CD4-positive, alpha-beta T cell treated with Interleukin-15 for 1 hour (primary cell): ENCODE measurements around the gene BCL3.
"Not testable (repeated sequence)": the region's sequence is repeated elsewhere in the genome, so short reads cannot be mapped to it uniquely, and the experiment has no call there.

Experiments used
- DNase-seq: peaks from one replicate; pipeline ENCODE4 v3.0.0-alpha.2; 2020

BCL3 gene

DNA sequence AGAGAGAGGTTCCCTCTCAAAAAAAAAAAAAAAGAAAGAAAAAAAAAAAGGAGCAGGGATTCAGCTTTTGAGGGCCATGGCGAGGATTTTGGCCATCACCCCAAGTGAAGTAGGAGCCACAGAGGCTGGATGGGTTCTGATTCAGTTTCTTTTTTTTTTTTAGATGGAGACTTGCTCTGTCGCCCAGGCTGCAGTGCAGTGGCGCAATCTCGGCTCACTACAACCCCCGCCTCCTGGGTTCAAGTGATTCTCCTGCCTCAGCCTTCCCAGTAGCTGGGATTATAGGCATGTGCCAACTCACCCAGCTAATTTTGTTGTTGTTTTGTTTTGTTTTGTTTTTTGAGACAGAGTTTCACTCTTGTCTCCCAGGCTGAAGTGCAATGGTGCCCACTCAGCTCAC lies 27.1 kb upstream of the BCL3 start:
- not testable (repeated sequence) for DNase-seq

DNA sequence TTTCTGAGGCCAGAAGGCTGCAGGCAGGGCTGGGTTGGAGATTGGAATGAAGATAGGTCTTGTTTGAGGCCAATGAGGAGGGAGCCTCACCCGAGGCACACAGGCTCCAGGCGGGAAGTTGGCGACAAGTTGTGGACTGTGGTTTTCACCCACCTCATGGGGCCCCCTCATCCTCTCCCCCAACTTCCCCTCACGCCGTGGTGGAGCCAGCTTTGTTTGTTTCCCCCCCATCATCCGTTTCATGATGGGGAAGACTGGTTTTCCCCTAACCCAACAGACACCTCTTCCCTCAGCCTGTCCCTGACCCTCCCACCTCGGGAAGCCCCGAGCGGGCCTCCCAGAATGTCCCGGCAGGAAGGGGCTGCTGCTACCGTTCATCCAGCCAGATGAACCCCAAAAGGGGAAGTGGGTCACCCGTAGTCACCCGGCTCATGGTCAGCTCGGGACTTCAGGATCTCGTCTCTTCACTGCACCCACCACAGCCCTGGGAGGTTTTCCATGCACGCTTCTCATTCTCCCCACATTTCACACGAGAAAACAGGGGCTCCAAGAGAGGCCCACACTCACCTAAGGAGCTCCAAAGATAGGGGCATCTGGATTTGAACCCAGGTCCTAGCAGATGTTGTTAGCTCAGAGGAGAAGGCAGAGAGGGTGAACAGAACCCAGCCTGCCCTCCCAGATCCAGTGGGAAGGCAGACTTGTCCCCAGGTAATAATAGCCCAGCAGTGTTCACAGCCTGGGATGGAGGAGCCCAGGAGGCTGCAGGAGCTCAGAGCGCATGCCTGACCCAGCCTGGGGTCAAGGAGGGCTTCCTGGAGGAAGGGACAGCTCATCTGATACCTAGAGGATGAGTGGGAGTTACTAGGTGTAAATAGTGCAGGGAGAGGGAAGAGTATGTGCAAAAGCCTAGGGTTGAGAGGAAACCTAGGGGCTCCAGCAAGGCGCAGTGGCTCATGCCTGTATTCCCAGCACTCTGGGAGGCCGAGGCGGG lies 26.1 kb upstream of the BCL3 start:
- DNase-seq = peak; percentile 69

DNA sequence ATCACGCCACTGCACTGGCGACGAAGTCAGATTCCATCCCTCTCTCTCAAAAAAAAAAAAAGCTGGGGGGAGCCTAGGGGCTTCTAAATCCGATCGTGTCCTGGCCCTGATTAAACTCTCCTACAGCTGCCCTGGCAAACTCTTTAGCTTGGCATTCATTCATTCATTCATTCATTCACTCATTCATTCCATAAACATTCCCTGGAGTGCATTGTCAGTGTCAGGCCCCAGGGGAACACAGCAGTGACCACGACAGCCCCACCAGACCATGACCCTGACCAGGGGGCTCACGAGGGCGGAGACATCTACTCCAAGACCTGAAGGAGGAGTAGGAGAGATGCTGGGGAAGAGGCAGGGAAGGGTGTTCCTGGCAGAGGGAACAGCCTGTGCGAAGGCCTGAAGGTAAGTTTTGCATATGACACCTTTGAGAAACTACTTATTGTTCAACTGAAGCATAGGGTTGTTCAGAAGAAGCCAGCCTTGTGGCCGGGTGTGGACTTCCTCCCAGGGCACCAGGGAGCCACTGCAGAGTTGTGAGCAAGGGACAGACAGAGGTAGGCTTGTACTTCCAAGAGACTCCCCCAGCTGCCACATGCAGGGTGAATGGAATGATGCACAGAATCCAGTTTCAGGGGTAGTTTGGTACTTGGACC lies 25.1 kb upstream of the BCL3 start:
- DNase-seq = peak; percentile 23

DNA sequence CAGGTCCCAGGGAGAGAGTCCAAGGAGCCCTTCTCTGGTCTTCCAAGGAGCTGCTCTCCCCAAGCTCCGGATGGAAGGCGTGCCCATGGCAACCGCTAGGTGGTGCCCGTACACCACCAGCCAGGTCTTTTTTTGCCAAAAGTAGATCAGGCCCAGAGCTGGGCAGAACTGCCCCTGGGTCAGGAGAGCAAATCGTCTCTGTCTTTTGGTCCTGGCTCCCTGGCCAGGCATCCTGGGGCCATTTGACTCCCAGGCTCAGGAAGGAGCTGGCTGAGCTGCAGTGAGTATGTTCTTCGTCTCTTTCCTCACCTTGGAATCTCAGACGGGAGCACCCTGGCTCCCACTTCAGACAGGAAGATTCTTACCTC lies 24.6 kb upstream of the BCL3 start:
- peak; percentile 82 for DNase-seq

DNA sequence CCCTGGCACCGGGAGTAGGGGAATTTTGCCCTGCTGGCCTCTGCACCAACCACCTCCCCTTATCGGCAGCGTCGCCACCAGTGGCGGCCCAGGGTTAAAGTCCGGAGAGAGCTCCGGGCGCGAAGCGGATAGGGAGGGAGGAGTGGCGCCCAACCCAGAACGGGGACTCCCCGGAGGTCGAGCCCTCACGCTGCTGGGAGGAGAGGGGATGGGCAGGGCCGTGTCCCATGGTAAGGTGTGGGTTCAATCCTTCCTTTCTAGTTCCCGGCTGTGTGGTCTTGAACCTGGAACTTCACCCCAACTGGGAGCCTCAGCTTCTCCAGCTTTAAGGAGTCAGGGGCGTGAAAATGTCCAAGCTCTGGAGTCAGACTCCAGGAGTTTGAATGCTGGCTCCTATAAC lies 23.3 kb upstream of the BCL3 start:
- no peak for DNase-seq

DNA sequence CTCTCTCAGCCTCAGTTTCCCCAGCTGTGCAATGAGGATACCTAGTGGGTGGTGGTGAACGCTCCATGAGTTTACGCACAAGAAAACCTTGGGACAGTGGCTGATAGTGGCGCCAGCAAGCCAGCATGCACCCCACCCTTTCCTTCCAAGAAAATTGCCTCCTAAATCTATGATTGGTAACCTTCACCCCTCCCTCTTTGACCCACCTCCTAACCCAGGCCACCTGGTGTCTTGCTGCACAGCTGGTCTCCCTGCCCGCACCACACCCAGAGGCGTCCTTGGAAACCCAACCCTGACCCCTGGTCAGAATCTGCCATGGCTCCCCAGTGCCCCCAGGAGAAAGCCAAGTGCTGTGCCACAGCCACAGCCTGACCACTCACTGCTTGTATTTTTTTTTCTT lies 22.8 kb upstream of the BCL3 start:
- no peak for DNase-seq

DNA sequence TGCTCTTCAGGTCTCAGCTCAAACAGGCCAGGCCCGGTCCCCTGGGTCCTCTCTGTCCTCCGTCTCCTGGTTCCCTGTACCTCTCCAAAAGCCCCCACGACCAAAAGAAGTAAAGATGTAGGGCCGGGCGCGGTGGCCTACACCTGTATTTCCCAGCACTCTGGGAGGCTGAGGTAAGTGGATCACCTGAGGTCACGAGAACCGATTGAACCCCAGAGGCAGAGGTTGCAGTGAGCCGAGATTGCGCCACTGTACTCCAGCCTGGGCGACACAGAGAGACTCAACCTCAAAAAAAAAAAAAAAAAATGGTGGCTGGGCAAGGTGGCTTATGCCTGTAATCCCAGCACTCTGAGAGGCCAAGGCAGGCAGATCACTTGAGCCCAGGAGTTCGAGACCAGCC lies 22.0 kb upstream of the BCL3 start:
- no peak for DNase-seq

DNA sequence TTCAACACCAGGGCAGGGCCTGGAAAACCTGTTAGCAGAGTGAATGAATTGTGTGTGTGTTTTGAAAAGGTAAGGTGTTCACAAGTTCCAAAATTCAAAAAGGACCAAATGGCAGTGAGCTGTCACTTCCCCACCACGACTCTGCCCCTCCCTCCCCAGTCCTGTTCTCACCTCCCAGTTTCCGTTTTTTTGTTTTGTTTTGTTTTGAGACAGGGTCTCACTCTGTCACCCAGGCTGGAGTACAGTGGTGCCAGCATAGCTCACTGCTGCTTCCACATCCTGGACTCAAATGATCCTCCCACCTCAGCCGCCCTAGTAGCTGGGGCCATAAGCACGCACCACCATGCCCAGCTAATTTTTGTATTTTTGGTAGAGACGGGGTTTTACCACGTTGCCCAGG lies 20.3 kb upstream of the BCL3 start:
- DNase-seq = no peak

- no peak for DNase-seq
Measured at GRCh38 chr19:44729516-44730033, 18.9 kb upstream of the BCL3 start.

- no peak for DNase-seq
Measured at GRCh38 chr19:44731081-44731480, 17.4 kb upstream of the BCL3 start.

GRCh38 chr19:44731622-44732021 lies 16.9 kb upstream of the BCL3 start:
- DNase-seq = no peak

DNA sequence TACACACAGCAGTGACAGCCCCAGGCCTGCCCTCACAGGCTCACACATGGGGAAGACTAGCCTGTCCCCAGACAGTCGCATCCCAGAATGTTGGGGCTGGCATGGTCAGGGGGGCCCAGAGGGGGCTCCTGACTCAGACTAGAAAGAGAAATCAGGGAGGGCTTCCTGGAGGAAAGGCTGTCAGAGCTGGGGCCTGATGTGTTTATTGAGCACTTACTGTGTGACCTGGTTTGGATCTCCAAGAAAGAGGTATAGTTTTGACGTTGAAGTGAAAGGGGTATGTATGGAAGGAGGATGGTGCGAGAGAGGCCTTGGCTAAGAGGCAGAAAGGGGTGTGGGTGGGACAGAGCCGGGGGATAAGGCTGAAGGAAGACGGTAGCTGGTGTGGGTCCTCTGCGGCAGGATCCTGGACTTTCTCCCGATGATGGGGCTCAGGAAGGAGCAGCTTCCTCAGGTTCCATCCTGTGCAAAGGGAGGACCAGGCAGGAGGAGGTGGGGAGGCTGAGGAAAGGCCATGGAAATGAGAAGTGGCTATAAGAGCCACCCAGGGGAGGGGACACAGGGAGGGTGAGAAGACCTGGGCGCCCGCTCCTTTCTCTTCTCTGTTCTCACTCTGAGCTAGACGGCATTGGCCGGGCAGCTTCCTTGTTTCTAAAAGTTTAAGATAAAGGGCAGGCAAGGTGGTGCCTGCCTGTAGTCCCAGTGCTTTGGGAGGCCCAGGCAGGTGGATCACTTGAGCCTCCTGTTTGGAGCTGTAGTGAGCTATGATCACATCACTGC lies 16.1 kb upstream of the BCL3 start:
- no peak for DNase-seq

- no peak for DNase-seq
Measured at GRCh38 chr19:44734357-44734756, 14.2 kb upstream of the BCL3 start.

DNA sequence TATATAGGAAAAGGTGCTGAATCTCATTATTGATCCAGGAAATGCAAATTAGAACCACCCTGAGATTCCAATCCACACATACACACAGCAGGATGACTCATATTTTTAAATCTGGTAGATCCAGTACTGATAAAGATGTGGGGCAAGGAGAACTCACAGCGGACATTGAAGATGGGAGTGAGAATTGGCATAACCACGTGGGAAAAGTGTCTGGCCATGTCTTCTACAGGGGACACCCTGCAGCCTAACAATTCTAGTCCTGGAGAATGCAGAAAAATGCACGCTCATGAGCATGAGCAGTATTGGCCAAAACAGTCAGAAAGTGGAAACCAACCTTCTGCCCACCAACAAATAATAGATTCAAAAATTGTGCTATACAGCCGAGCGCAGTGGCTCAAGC lies 13.5 kb upstream of the BCL3 start:
- no peak for DNase-seq

- no peak for DNase-seq
Measured at GRCh38 chr19:44737238-44738071, 11.1 kb upstream of the BCL3 start.

DNA sequence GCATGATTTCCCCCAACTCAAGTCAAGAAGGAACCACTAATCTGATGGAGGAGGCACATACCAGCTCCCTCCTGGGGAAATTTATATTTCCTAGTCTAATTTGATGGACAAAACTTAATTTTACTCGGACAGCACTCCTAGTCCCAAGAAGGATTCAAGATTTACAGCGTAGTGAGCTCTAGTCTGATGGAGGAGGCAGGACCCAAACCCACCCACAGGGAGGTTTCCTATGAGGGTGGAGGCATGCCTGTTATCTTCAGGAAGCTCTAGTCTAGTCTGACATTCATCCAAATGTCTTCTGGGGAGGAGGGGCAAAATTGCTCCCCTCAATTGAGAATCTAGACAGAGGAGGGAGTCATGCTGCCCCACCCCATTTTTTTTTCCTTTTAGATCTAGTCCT lies 10.4 kb upstream of the BCL3 start:
- DNase-seq = no peak

- peak; percentile 77 for DNase-seq
Measured at GRCh38 chr19:44738603-44739558, 9.6 kb upstream of the BCL3 start.

GRCh38 chr19:44740351-44740824 lies 8.1 kb upstream of the BCL3 start:
- DNase-seq = no peak

GRCh38 chr19:44741258-44741731 lies 7.2 kb upstream of the BCL3 start:
- DNase-seq = no peak

GRCh38 chr19:44741841-44742329 lies 6.6 kb upstream of the BCL3 start:
- peak; percentile 85 for DNase-seq
